NCI-H1092 (cell line): Measurements from ENCODE around the gene CAMKK2.
"Not testable (repeated sequence)": the region's sequence is repeated elsewhere in the genome, so short reads cannot be mapped to it uniquely, and the experiment has no call there.

Experiments used
- DNase-seq: peaks from one replicate; lab custom pipeline; 2025; lab: John Stamatoyannopoulos, UW

CAMKK2 gene

GRCh38 chr12:121296618-121297434, at the start of gene CAMKK2:
Gene CAMKK2, minus strand, starts transcription at chr12:121296709. Its CDS starts 22,183 bp downstream, at chr12:121274526.
- peak; percentile 65 for DNase-seq

- DNase-seq = no peak
Observed at GRCh38 chr12:121345151-121345815, 48.8 kb upstream of the CAMKK2 start.

- DNase-seq = no peak
Observed at GRCh38 chr12:121344506-121344905, 48.0 kb upstream of the CAMKK2 start.

- DNase-seq = no peak
Observed at GRCh38 chr12:121337416-121337815, 40.9 kb upstream of the CAMKK2 start.

GRCh38 chr12:121334513-121335343, 38.2 kb upstream of the CAMKK2 start:
- DNase-seq = peak; percentile 23

- DNase-seq = no peak
Observed at GRCh38 chr12:121333747-121334146, 37.2 kb upstream of the CAMKK2 start.

GRCh38 chr12:121331248-121331647, 34.7 kb upstream of the CAMKK2 start:
- DNase-seq = no peak

GRCh38 chr12:121330692-121331091, 34.2 kb upstream of the CAMKK2 start:
- no peak for DNase-seq

- DNase-seq = no peak
Observed at GRCh38 chr12:121330195-121330594, 33.7 kb upstream of the CAMKK2 start.

GRCh38 chr12:121328620-121329019, 32.1 kb upstream of the CAMKK2 start:
- no peak for DNase-seq

GRCh38 chr12:121326996-121327674, 30.6 kb upstream of the CAMKK2 start:
- DNase-seq = no peak

GRCh38 chr12:121325922-121326396, 29.4 kb upstream of the CAMKK2 start:
- DNase-seq = no peak

GRCh38 chr12:121323908-121324307, 27.4 kb upstream of the CAMKK2 start:
- DNase-seq = no peak

- no peak for DNase-seq
Observed at GRCh38 chr12:121318121-121318520, 21.6 kb upstream of the CAMKK2 start.

- DNase-seq = no peak
Observed at GRCh38 chr12:121314431-121314830, 17.9 kb upstream of the CAMKK2 start.

- not testable (repeated sequence) for DNase-seq
Observed at GRCh38 chr12:121310231-121310630, 13.7 kb upstream of the CAMKK2 start.

- not testable (repeated sequence) for DNase-seq
Observed at GRCh38 chr12:121307397-121307796, 10.9 kb upstream of the CAMKK2 start.

- DNase-seq = no peak
Observed at GRCh38 chr12:121304306-121304705, 7.8 kb upstream of the CAMKK2 start.

- no peak for DNase-seq
Observed at GRCh38 chr12:121301876-121302275, 5.4 kb upstream of the CAMKK2 start.

GRCh38 chr12:121300083-121300819, 3.7 kb upstream of the CAMKK2 start:
- DNase-seq = no peak

GRCh38 chr12:121299662-121300061, 3.2 kb upstream of the CAMKK2 start:
- DNase-seq = no peak
